ENCODE results near the gene RBMS2. TPM values are rescaled to one million over a fixed set of nuclear protein-coding genes. Genes with fewer than 3 reads are reported as not detected.
"Not testable (repeated sequence)": the region's sequence is repeated elsewhere in the genome, so short reads cannot be mapped to it uniquely, and the experiment has no call there.

RBMS2 gene, protein sequence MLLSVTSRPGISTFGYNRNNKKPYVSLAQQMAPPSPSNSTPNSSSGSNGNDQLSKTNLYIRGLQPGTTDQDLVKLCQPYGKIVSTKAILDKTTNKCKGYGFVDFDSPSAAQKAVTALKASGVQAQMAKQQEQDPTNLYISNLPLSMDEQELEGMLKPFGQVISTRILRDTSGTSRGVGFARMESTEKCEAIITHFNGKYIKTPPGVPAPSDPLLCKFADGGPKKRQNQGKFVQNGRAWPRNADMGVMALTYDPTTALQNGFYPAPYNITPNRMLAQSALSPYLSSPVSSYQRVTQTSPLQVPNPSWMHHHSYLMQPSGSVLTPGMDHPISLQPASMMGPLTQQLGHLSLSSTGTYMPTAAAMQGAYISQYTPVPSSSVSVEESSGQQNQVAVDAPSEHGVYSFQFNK
- total RNA-seq (2014; rRNA removed; shearing (Covaris generic)), result 17.0 and 31.0 TPM in 2 replicates

DNA sequence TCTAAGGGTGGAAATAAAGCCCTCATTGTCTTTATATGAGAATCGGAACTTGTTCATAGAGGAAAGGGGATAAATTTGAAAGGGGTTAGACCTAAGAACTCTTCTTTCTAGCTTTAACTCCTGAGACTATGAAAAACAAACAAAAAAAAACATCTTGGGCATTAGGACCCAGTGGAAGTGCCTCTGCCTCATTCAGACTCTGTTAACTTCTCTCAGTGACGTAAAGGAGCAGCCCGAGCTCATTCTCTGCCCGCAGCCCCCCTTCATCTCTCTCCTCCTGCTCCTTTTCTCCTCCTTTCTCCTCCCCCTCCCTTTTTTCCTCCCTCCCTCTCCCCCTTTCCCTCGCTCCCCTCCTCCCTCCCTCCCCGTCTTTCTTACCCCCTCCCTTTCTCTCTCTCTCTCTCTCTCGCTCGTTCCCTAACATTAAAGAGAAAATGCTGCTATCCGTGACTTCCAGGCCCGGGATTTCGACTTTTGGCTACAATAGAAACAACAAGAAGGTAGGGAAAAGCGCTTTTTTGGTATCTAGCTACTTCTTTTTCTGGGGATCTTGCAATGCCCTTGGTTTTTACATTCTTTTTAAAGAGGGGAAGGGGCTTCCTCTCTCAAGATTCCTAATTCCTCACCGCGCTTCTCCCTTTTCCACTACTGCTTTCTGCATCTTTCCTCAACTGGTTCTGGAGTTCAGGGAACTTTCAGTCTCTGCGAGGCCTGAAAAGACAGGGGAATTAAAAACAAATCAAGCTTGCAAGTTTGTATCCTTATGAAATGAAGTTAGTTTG lies at the start of gene RBMS2:
TSS of gene RBMS2 (plus strand) at position 231 of the 782 bp plus-strand sequence. CDS start at position 435, 204 bp downstream.
- Histone ChIP-seq H3K27ac (peak within 1 kb of the TSS; percentile 99), H3K9me3 (replicated peaks) (no peaks in the 10 kb centered on the region), H3K36me3 (peaks cover 7% of the 10 kb centered on the region), H3K4me3 (peak within 1 kb of the TSS; percentile 58), H3K27me3 (replicated peaks) (no peaks in the 10 kb centered on the region), H3K4me1 (replicated peaks) (peaks cover 70% of the 10 kb centered on the region)
- DNase-seq (ENCODE audit: low read depth in 1 of 2, low spot score in 2 of 2), result peak; percentile 87 to 94

DNA sequence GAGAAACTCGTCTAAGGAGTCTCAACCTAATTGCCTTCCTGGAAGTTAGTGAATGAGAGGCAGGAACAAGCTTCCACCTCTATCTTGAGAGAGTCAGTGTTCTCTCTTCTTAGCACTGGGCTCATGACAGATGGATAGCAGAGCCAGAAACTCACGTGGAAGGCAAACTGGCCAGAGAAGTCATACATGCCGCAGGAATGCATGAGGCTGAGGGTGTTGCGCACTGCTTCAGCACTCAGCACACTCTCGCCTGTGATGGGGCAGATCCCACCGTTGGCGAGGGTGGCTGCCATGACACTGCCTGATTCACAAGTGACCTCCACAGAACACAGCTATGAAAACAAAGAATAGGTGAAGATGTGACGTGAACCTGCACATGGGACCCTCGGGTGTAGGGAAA lies 47.2 kb upstream of the RBMS2 start:
- Histone ChIP-seq H3K9me3 (replicated peaks) (no peaks in the 10 kb centered on the region), H3K36me3 (peaks cover 22% of the 10 kb centered on the region), H3K27ac (no peak overlapping the region), H3K4me3 (no peak overlapping the region), H3K27me3 (replicated peaks) (no peaks in the 10 kb centered on the region), H3K4me1 (replicated peaks) (peaks cover 4% of the 10 kb centered on the region)
- no peak for DNase-seq (ENCODE audit: low read depth in 1 of 2, low spot score in 2 of 2)

DNA sequence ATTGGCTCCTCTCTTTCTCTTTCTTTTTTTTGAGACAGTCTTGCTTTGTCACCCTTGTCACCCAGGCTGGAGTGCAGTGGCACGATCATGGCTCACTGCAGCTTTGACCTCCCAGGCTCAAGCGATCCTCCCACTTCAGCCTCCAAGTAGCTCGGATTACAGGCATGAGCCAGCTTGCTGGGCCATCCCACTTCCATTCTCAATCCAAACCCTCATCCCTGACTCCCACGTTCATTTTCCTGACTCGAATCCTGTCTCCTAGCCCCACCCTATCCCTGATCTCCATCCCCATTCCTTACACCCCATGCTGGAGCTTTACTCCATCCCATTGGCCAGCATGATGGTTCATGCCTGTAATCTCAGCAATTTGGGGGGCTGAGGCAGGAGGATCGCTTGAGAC lies 45.5 kb upstream of the RBMS2 start:
- H3K4me1 ChIP-seq (replicated peaks), result no peaks in the 10 kb centered on the region
- no peak for DNase-seq (ENCODE audit: low read depth in 1 of 2, low spot score in 2 of 2)
- H3K4me3 ChIP-seq, result no peak overlapping the region
- H3K27ac ChIP-seq, result no peak overlapping the region
- H3K36me3 ChIP-seq, result peaks cover 14% of the 10 kb centered on the region
- no peaks in the 10 kb centered on the region for H3K9me3 ChIP-seq (replicated peaks)
- no peaks in the 10 kb centered on the region for H3K27me3 ChIP-seq (replicated peaks)

DNA sequence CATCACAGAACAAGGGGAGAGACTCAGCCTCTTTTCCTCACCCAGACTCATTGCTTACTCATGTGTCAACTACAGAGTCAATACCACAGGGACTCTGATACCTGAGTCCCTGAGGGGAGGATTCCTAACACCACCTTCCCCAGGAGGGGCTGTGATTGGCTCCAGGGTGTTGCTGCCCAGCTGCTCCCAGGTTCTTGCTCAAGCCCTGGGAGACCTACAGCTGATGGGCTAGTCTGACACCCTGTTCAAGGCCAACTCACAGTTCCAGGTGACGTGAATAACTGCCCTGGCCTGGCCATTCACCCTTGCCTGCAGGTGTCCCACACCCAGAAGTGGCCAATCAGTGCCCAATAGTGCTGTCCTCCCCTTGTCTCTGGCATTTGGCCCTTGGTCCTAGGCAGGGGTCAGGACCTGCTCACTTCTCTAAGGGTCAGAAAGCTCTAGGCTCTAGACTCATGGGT lies 44.6 kb upstream of the RBMS2 start:
- no peak overlapping the region for H3K4me3 ChIP-seq
- H3K9me3 ChIP-seq (replicated peaks), result no peaks in the 10 kb centered on the region
- no peaks in the 10 kb centered on the region for H3K4me1 ChIP-seq (replicated peaks)
- no peak for DNase-seq (ENCODE audit: low read depth in 1 of 2, low spot score in 2 of 2)
- no peaks in the 10 kb centered on the region for H3K27me3 ChIP-seq (replicated peaks)
- peaks cover 10% of the 10 kb centered on the region for H3K36me3 ChIP-seq
- no peak overlapping the region for H3K27ac ChIP-seq

DNA sequence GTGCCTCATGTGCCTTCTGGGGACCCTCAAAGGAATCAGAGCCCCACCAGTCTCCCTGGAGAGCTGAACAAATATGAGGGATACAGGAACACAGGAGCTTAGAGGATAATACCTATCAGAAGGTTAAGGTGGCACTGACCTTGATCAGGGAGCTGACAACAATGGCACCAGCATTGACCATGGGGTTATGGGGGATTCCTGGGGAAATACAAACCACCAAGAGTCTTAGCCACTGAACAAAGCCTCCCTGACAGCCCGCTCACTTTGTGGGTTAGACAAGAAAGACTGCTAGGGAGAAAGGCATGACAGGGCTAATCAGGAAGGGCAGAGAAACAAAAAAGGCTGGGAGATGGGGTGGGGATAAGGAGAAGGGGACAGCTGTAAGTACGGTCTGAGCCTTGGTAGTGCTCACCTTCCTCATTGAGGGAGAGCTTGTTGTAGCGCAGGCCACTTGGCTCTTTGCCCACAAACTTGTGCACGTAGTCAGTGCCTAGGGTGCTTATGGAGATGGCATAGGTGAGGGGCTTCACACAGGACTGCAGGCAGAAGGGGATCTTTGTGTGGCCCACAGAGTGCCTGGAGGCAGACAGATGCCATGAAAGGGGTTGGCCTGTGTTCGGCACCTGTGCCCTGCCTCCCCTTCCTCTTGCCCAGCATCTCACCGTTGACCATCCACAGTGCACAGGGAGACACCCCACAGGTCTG lies 43.9 kb upstream of the RBMS2 start:
- Histone ChIP-seq H3K27ac (no peak overlapping the region), H3K9me3 (replicated peaks) (no peaks in the 10 kb centered on the region), H3K4me3 (no peak overlapping the region), H3K27me3 (replicated peaks) (no peaks in the 10 kb centered on the region), H3K36me3 (peaks cover 3% of the 10 kb centered on the region; the same call in 1 of the 2 replicates), H3K4me1 (replicated peaks) (no peaks in the 10 kb centered on the region)
- DNase-seq (ENCODE audit: low read depth in 1 of 2, low spot score in 2 of 2), result no peak

DNA sequence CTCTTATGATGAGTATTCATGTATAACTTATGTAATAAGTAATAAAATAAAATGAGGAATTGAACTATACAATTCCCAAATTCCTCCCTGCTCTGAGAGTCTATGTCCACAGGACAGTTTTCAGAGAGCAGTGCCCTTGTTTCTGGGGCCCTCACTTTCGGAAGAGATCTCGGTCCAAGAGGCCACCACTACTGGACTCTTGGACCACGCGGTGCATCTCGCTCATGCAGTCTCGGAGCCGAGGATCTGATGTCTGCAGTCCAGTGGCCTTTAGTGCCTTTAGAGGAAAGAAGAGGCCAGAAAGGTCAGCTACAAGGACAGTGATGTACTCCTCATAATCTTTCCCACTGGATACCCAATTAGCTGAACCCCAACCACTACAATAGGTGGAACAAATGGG lies 42.0 kb upstream of the RBMS2 start:
- Histone ChIP-seq H3K27ac (no peak overlapping the region), H3K4me3 (no peak overlapping the region), H3K36me3 (no peaks in the 10 kb centered on the region), H3K9me3 (replicated peaks) (no peaks in the 10 kb centered on the region), H3K4me1 (replicated peaks) (no peaks in the 10 kb centered on the region), H3K27me3 (replicated peaks) (no peaks in the 10 kb centered on the region)
- no peak for DNase-seq (ENCODE audit: low read depth in 1 of 2, low spot score in 2 of 2)

DNA sequence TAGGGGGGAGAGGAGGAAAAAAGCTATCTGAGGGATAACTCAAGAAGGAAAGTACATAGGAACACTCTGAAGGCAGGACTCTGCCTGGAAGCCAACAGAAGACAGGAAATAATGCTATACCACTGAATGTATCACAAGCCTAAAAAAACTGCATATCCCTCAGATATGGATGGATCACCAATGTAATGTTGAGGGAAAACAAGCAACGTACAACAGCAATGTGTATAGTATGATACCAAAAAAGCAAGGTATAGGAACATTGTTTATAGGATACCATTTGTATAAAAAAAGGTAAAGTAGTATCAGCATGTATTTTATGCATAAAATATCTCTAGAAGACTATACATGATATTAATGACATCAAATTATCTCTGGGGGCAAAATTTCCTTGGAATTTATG lies 37.1 kb upstream of the RBMS2 start:
- Histone ChIP-seq H3K27me3 (replicated peaks) (peaks cover 22% of the 10 kb centered on the region), H3K4me1 (replicated peaks) (peaks cover 15% of the 10 kb centered on the region), H3K4me3 (no peak overlapping the region), H3K9me3 (replicated peaks) (peaks cover 9% of the 10 kb centered on the region), H3K27ac (no peak overlapping the region), H3K36me3 (no peaks in the 10 kb centered on the region)
- DNase-seq (ENCODE audit: low read depth in 1 of 2, low spot score in 2 of 2), result no peak

DNA sequence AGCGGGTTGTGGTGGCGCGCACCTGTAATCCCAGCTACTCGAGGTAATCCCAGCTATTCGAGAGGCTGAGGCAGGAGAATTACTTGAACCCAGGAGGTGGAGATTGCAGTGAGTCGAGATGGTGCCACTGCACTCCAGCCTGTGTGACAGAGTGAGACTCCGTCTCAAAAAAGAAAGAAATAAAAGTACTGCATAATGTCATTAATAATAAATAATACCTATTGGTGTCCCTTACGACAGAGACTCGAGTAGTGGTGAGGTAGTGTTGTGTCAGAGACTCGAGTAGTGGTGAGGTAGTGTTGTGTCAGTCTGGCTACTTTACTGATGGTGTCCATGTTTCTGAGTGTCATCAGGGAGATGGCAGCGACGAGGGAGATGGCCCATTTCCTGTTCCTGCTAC lies 34.9 kb upstream of the RBMS2 start:
- peaks cover 15% of the 10 kb centered on the region for H3K4me1 ChIP-seq (replicated peaks)
- H3K4me3 ChIP-seq, result no peak overlapping the region
- H3K36me3 ChIP-seq, result no peaks in the 10 kb centered on the region
- no peak for DNase-seq (ENCODE audit: low read depth in 1 of 2, low spot score in 2 of 2)
- H3K27ac ChIP-seq, result no peak overlapping the region
- peaks cover 39% of the 10 kb centered on the region for H3K27me3 ChIP-seq (replicated peaks)
- H3K9me3 ChIP-seq (replicated peaks), result peaks cover 9% of the 10 kb centered on the region

DNA sequence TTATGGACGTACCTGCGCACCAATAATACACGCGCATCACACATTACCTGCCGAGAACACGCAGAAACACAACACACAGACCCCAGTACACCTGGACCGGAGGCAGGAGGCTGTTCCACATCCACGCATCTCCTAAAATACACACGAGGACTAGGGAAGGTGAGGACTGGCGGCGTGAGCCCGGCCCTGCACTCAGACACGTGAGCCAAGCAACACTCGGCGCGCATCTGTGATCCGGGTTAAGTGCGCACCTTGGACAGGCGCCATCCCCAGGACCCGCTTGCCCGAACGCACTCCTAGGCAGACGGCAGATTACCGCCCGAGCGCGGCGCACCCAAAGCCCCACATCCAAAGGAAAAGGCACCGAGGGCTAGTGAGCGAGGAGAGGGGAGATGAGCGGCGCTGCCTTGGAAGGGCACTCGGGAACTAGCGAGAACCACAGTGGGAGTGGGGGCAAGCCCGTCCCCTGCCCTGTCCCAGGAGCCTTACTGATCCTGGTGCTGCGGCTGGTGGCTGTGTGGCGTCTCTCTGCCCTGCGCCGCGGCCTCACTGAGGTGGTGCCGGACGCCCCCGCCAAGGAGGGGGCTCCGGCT lies 34.1 kb upstream of the RBMS2 start:
- no peak for DNase-seq (ENCODE audit: low read depth in 1 of 2, low spot score in 2 of 2)
- H3K27ac ChIP-seq, result no peak overlapping the region
- H3K36me3 ChIP-seq, result no peaks in the 10 kb centered on the region
- peaks cover 9% of the 10 kb centered on the region for H3K9me3 ChIP-seq (replicated peaks)
- H3K4me3 ChIP-seq, result peak overlapping the region; percentile 18
- peaks cover 43% of the 10 kb centered on the region for H3K27me3 ChIP-seq (replicated peaks)
- peaks cover 15% of the 10 kb centered on the region for H3K4me1 ChIP-seq (replicated peaks)

DNA sequence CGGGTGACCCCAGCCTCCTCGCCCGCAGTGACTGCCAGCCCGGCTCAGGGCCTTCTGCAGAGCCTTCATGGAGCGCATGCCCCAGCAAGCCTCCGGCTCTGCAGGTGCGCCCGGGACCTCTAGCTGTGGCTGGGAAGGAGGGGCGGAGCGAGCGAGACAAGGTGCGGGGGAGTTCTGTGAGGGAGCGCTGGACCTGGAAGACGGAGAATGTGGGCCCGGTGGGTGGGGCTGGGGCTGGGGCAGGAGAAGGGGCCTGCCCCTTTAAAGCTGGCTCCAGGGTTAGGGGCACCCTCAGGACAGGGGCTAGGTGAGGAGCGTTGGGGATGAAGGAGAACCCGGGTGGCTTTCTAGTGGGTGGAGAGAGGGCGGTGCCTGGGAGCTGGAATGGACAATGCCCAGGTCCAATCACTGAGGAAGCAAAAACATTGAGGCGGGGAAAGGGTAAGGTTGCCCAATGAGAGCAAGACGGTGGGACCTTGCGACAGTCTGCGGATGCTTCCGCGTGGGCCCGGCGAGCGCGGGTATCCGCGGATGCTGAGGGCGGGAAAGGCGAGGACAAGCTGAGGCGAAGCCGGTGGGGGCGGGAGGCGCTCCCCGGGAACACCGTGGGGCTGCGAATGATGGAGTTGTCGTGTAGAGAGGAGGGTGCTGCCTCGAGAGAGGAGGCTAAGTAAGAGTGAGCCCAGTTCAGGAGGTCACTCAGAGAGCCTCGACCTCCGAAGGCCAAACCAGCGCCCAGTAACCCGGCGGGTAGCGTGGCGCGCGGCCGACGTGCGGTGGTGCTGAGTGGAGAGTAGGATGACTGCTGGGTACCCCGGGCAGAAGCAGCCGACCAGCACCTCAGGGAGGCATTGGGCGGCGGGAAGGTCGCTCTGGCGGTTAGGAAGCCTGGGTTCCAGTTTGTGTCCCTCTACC lies 33.3 kb upstream of the RBMS2 start, which contains the start of gene GLS2:
TSS of gene GLS2 (minus strand) at position 121 of the 915 bp plus-strand sequence. CDS start at position 78, 43 bp downstream.
- peaks cover 9% of the 10 kb centered on the region for H3K9me3 ChIP-seq (replicated peaks)
- H3K4me1 ChIP-seq (replicated peaks), result peaks cover 15% of the 10 kb centered on the region
- H3K4me3 ChIP-seq, result peak within 1 kb of the TSS; percentile 18
- H3K27me3 ChIP-seq (replicated peaks), result peaks cover 46% of the 10 kb centered on the region
- DNase-seq (ENCODE audit: low read depth in 1 of 2, low spot score in 2 of 2), result peak; percentile 39 to 51
- H3K36me3 ChIP-seq, result no peaks in the 10 kb centered on the region
- no peak within 1 kb of the TSS for H3K27ac ChIP-seq

DNA sequence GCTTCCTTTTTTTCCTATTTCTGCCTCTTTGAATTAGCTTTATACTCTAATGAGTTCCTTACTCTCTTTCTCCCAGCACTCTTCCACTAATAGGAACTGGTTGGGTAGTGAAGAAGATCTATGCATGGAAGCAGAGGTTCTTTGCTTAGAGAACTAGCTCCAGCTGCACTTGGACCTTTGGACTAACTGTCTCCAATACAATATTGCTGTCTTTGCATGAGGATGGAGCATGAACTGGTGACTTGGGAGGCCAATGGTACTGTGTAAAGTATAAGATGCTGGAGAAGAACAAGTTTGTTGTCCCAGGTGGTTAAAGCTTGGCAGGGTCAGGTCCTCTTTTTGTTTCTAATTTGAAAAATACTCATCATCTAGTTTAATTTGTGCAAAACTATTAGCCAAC lies 31.3 kb upstream of the RBMS2 start:
- no peak overlapping the region for H3K4me3 ChIP-seq
- peaks cover 9% of the 10 kb centered on the region for H3K9me3 ChIP-seq (replicated peaks)
- H3K4me1 ChIP-seq (replicated peaks), result peaks cover 15% of the 10 kb centered on the region
- peaks cover 46% of the 10 kb centered on the region for H3K27me3 ChIP-seq (replicated peaks)
- no peaks in the 10 kb centered on the region for H3K36me3 ChIP-seq
- no peak for DNase-seq (ENCODE audit: low read depth in 1 of 2, low spot score in 2 of 2)
- no peak overlapping the region for H3K27ac ChIP-seq

DNA sequence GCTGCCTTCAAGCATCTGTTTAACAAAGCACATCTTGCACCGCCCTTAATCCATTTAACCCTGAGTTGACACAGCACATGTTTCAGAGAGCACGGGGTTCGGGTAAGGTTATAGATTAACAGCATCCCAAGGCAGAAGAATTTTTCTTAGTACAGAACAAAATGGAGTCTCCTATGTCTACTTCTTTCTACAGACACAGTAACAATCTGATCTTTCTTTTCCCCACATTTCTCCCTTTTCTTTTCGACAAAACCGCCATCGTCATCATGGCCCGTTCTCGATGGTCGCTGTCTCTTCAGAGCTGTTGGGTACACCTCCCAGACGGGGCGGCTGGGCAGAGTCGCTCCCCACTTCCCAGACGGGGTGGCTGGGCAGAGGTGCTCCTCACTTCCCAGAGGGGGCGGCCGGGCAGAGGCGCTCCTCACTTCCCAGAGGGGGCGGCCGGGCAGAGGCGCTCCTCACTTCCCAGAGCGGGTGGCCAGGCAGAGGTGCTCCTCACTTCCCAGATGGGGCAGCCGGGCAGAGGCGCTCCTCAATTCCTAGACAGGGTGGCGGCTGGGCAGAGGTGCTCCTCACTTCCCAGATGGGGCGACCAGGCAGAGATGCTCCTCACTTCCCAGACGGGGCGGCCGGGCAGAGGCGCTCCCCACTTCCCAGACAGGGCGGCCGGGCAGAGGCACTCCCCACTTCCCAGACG lies 28.1 kb upstream of the RBMS2 start:
- DNase-seq (ENCODE audit: low read depth in 1 of 2, low spot score in 2 of 2); H3K4me3 ChIP-seq; H3K4me1 ChIP-seq (replicated peaks); H3K9me3 ChIP-seq (replicated peaks); H3K36me3 ChIP-seq; H3K27ac ChIP-seq: not testable (repeated sequence)
- H3K27me3 ChIP-seq (replicated peaks), result peaks cover 34% of the 10 kb centered on the region

Data from SJSA1 (cell line).